Measurements from ENCODE around the gene CDC37L1.

Gene CDC37L1

GRCh38 chr9:4706971-4707622 is 27.7 kb downstream of the CDC37L1 start:
- H3K4me3 ChIP-seq (ENCODE audit: low read depth, low read length), result no peak overlapping the region
- no peak for DNase-seq (ENCODE audit: low read depth)
- TF ChIP-seq CTCF (IDR thresholded peaks at IDR 0.05; ENCODE audit: insufficient read depth, low read depth, low read length, missing control alignments), result no peak

- H3K4me3 ChIP-seq (ENCODE audit: low read depth, low read length), result no peak overlapping the region
- TF ChIP-seq CTCF (IDR thresholded peaks at IDR 0.05; ENCODE audit: insufficient read depth, low read depth, low read length, missing control alignments), result no peak
- no peak for DNase-seq (ENCODE audit: low read depth)
Observed at GRCh38 chr9:4709380-4709779, 30.0 kb downstream of the CDC37L1 start.

DNA sequence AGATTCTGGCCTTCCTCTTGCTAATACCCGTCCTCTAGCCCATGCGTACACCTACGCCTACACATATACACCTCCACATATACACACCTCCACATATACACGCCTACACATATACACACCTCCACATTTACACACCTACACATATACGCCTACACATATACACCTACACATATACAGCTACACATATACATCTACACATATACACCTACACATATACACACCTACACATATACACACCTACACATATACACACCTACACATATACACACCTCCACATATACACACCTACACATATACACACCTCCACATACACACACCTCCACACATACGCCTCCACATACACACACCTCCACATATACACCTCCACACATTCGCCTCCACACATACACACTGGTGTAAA is 34.5 kb downstream of the CDC37L1 start:
- no peak for TF ChIP-seq CTCF (IDR thresholded peaks at IDR 0.05; ENCODE audit: insufficient read depth, low read depth, low read length, missing control alignments)
- no peak overlapping the region for H3K4me3 ChIP-seq (ENCODE audit: low read depth, low read length)
- no peak for DNase-seq (ENCODE audit: low read depth)

DNA sequence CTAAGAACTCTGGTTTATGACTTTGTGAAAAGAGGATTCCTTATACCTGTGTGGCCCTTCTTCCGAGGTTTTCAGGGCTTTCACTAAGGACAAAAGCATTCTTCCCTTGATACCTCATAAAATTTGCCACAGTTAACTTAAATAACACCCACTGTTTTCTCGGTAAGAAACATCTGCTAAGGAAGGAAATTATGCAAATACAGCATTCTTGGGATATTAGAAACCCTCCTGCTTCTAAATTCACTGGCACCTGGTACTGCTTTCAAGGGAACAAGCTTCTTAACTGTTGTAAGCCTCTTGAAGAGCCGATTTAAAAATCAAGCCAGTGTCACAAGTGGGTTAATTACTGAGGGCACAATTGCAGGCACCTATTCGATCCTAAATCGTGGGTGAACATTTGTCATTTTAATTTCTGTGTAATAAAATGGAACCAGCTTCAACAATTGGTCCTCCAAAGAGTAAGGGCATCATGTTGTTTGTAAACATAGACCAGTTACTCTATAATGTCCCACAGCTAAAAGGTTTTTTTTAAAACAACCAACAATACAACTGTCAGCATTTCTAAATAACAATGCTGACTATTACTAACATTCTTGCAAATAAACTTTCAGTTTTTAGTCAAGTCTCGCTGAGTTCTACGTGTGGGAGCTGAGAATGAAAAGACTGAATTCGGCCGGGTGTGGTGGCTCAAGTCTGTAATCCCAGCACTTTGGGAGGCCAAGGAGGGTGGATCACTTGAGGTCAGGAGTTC is 35.1 kb downstream of the CDC37L1 start:
- DNase-seq (ENCODE audit: low read depth), result no peak
- TF ChIP-seq CTCF (IDR thresholded peaks at IDR 0.05; ENCODE audit: insufficient read depth, low read depth, low read length, missing control alignments), result no peak
- H3K4me3 ChIP-seq (ENCODE audit: low read depth, low read length), result no peak overlapping the region

- DNase-seq (ENCODE audit: low read depth), result no peak
- no peak for TF ChIP-seq CTCF (IDR thresholded peaks at IDR 0.05; ENCODE audit: insufficient read depth, low read depth, low read length, missing control alignments)
- H3K4me3 ChIP-seq (ENCODE audit: low read depth, low read length), result no peak overlapping the region
Observed at GRCh38 chr9:4716163-4716562, 36.8 kb downstream of the CDC37L1 start.

- no peak for TF ChIP-seq CTCF (IDR thresholded peaks at IDR 0.05; ENCODE audit: insufficient read depth, low read depth, low read length, missing control alignments)
- no peak overlapping the region for H3K4me3 ChIP-seq (ENCODE audit: low read depth, low read length)
- DNase-seq (ENCODE audit: low read depth), result no peak
Observed at GRCh38 chr9:4717815-4718214, 38.4 kb downstream of the CDC37L1 start.
